Astrocyte of the cerebellum (primary cell): Measurements from ENCODE around the gene ITGA1.
A peak's percentile ranks its signal among the peaks of the same experiment; 100 is the strongest.
"Not testable (repeated sequence)": the region's sequence is repeated elsewhere in the genome, so short reads cannot be mapped to it uniquely, and the experiment has no call there.

Experiments used
- DNase-seq: peaks from one replicate; pipeline ENCODE4 v3.0.0-alpha.2; 2011; ENCODE audit warnings: low read depth
- H3K4me3 ChIP-seq: 2 replicates; pipeline ENCODE4 v1.5.1; 2011; ENCODE audit warnings: mild to moderate bottlenecking, low read depth, low read length, moderate library complexity
- CTCF ChIP-seq: IDR thresholded peaks from 2 replicates; pipeline ENCODE4 v1.5.1; 2012; ENCODE audit warnings: low read length, low read depth, moderate library complexity, mild to moderate bottlenecking; ENCODE audit errors: missing control alignments
- in situ Hi-C: cut with HindIII; loops from 2 replicates; pipeline ENCODE4 v1.10.0; 2017; ENCODE audit warnings: low sequenced_read_pairs

Gene ITGA1

DNA sequence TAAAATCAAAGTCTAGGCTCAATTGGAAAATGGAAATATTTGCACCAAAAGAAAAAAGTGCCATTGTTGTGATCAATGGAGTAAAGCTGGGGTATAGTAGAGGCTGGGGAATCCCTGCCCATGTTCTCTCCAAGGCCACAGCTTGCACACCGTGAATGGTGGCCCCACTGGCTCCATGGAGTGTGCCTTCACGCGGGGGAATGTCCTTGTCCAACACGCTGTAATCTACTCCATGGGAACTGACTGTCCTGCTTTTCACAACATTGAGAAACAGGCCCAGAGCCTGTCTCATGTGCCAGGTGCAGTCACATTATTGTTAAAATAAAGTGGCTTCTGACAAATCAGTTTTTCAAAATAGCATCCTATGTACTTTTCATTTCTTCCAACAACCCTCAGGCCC, 168.3 kb downstream of the ITGA1 start:
- no peak for TF ChIP-seq CTCF
- in situ Hi-C loops = loop anchor here (10.0 kb wide), 1 partner anchor 139 kb away; no protein-coding TSS in a partner anchor
- H3K4me3 ChIP-seq = no peak overlapping the region
- no peak for DNase-seq

DNA sequence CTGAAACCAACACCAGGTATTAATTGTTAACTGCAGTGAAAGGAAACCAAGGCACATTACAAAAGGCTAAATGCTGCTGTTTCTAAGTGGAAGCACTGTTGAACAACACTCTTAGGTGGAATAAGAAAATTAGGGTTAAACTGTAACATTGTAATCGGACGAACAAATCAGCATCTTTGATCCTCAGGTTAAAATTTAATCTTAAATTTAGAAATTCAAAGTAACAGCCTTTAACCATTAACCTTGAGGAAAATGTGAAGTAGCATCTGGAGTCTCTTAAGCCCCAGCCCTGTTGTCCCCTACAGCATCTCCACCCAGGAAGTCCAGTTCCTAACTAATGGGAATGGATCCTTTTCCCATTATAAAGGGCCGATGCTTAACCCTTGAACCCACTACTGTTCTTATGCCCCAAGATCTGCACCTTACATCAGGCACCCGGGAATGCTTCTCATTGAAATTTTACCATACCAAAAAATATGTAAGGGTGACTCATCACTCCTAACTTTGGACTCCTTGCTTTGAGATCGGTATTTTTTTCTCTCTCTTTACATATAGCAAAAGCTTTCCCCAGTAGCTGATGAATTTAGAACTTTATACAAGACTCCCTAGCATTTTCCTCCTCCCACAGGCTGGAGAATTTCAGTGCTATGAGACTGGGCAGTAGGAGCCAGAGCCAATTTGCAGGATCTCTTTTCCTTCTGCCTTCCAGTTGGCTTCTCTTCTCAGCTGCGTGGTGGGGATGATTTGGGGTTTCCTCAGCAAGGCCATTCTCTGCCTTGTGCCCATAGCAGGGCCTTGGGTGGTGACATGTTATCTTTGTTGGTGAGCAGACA, 169.4 kb downstream of the ITGA1 start:
- in situ Hi-C loops = loop anchor here (10.0 kb wide), 1 partner anchor 138 kb away; no protein-coding TSS in a partner anchor
- no peak for DNase-seq
- TF ChIP-seq CTCF = no peak
- no peak overlapping the region for H3K4me3 ChIP-seq

DNA sequence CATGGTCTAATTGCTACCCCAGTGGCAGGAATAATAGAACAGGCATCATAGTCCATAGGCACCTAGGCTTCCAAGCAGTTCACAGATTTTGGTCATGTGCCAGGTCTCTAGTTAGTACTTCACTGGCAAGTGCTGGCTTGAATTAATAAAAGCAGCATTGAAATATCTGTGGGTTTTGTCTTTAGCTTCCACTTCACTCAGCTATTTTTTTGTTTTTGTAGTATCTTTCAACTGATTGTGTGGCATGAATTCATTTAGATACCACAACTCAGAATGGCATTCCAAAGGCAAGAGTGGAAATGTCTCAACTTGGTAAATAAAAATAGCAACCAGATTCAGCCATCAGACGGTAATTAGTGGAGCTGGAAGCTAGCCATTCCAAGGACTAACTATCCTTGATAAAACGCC, 173.6 kb downstream of the ITGA1 start:
- no peak for TF ChIP-seq CTCF
- in situ Hi-C loops = no loop called here
- no peak overlapping the region for H3K4me3 ChIP-seq
- peak; percentile 24 for DNase-seq

DNA sequence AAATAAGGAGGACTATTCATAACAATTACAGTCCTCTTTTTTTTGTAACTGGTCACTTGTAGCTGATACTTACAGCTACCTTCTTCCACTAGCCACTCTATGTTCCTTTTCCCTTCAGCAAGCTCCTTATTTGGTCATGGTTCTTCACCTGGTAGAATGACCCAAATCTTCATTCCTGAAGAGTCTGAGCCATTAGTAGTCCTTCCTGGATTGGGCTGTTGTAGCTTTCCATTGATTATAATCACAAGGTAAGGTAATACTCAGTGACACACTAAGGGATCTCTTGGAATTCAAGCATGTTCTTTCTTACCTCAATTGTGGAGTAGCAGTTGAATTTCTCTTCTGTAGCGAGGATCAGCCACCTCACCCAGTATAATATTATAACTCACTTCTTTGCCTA, 175.9 kb downstream of the ITGA1 start:
- no peak for DNase-seq
- in situ Hi-C loops = no loop called here
- no peak for TF ChIP-seq CTCF
- no peak overlapping the region for H3K4me3 ChIP-seq

- H3K4me3 ChIP-seq = no peak overlapping the region
- DNase-seq = no peak
- no peak for TF ChIP-seq CTCF
- in situ Hi-C loops = no loop called here
Observed at GRCh38 chr5:52964138-52964537, 176.4 kb downstream of the ITGA1 start.

GRCh38 chr5:52976157-52976556, 188.4 kb downstream of the ITGA1 start:
- in situ Hi-C loops, DNase-seq, H3K4me3 ChIP-seq: not testable (repeated sequence)

GRCh38 chr5:52977264-52977897, 189.7 kb downstream of the ITGA1 start:
- TF ChIP-seq CTCF = no peak
- H3K4me3 ChIP-seq = no peak overlapping the region
- no peak for DNase-seq
- in situ Hi-C loops = no loop called here
